Fibroblast of skin of right biceps (primary cell): ENCODE measurements around the gene GMEB2.
"Not testable (repeated sequence)": the region's sequence is repeated elsewhere in the genome, so short reads cannot be mapped to it uniquely, and the experiment has no call there.

Source experiments
- DNase-seq: peaks from one replicate; pipeline ENCODE4 v3.0.0-alpha.2; 2013

The GMEB2 gene

GRCh38 chr20:63570281-63571086, 56.4 kb downstream of the GMEB2 start:
- DNase-seq: no peak

GRCh38 chr20:63568986-63569949, 57.6 kb downstream of the GMEB2 start:
- no peak for DNase-seq

GRCh38 chr20:63568170-63568981, 58.5 kb downstream of the GMEB2 start:
- no peak for DNase-seq

GRCh38 chr20:63567386-63568169, 59.3 kb downstream of the GMEB2 start:
- DNase-seq: no peak

- DNase-seq: no peak
These were observed 59.8 kb downstream of the GMEB2 start for GRCh38 chr20:63567136-63567385.

GRCh38 chr20:63566395-63567135, 60.3 kb downstream of the GMEB2 start:
- DNase-seq: no peak

- no peak for DNase-seq
These were observed 61.1 kb downstream of the GMEB2 start for GRCh38 chr20:63565699-63566335.

GRCh38 chr20:63565021-63565698, 61.7 kb downstream of the GMEB2 start:
- no peak for DNase-seq

- no peak for DNase-seq
These were observed 62.7 kb downstream of the GMEB2 start for GRCh38 chr20:63564036-63564810.

GRCh38 chr20:63563225-63563935, 63.5 kb downstream of the GMEB2 start:
- no peak for DNase-seq

GRCh38 chr20:63562461-63563224, 64.3 kb downstream of the GMEB2 start:
- DNase-seq: no peak

- DNase-seq: no peak
These were observed 65.1 kb downstream of the GMEB2 start for GRCh38 chr20:63561624-63562396.

- no peak for DNase-seq
These were observed 65.9 kb downstream of the GMEB2 start for GRCh38 chr20:63560856-63561609.

GRCh38 chr20:63560333-63560805, 66.5 kb downstream of the GMEB2 start:
- no peak for DNase-seq

GRCh38 chr20:63559485-63560332, 67.2 kb downstream of the GMEB2 start:
- DNase-seq: not testable (repeated sequence)
